ENCODE measurements around the gene HSD17B7. TPM values are rescaled to one million over a fixed set of nuclear protein-coding genes. Genes with fewer than 3 reads are reported as not detected.

The HSD17B7 gene
- total RNA-seq, 1 experiment from 2014 or later, result 9.9 TPM

DNA sequence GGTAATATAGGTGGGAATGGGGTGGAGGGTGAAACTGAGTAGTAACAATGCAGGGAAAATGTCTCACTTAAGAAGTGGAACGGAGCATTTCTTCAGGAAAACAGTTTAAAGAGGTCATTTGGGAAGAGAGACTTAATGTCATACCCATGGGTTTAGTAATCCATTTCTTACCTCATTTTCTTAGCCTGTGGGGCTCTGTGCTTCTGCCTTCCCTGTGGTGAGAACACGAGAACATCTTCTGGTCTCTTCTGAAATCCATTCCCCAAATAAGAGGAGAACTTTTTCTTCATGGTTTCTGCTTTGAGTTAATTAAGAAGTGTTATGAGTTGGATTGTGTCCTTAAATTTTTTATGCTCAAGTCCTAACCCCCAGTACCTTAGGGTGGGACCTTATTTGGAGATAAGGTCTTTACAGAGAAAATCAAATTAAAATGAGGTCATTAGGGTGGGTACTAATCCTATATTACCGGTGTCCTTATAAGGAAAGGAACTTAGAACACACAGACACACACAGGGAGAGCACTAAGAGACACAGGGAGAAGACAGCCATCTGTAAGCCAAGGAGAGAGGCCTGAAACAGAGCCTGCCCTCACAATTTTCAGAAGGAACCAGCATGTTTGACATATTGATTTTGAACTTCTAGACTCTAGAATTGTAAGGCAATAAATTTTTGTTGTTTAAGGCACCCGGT is 65.1 kb downstream of the HSD17B7 start:
- Histone ChIP-seq H3K27ac (peak overlapping the region; percentile 90), H3K9me3 (replicated peaks) (no peaks in the 10 kb centered on the region), H3K27me3 (replicated peaks) (no peaks in the 10 kb centered on the region), H3K4me3 (peak overlapping the region; percentile 3; the same call in 1 of the 2 replicates), H3K36me3 (no peaks in the 10 kb centered on the region), H3K4me1 (replicated peaks) (peaks cover 48% of the 10 kb centered on the region)
- DNase-seq (ENCODE audit: low read depth in 1 of 2, low spot score in 2 of 2), result peak in 1 of 2 experiments; percentile 67

GRCh38 chr1:162856260-162856659 is 65.8 kb downstream of the HSD17B7 start:
- peaks cover 55% of the 10 kb centered on the region for H3K4me1 ChIP-seq (replicated peaks)
- no peak overlapping the region for H3K4me3 ChIP-seq
- no peaks in the 10 kb centered on the region for H3K9me3 ChIP-seq (replicated peaks)
- peak; percentile 81 to 83 for DNase-seq (ENCODE audit: low read depth in 1 of 2, low spot score in 2 of 2)
- no peaks in the 10 kb centered on the region for H3K27me3 ChIP-seq (replicated peaks)
- no peaks in the 10 kb centered on the region for H3K36me3 ChIP-seq
- H3K27ac ChIP-seq, result peak overlapping the region; percentile 90

GRCh38 chr1:162857850-162858249 is 67.3 kb downstream of the HSD17B7 start:
- Histone ChIP-seq H3K4me1 (replicated peaks) (peaks cover 70% of the 10 kb centered on the region), H3K36me3 (no peaks in the 10 kb centered on the region), H3K4me3 (no peak overlapping the region), H3K27ac (peak overlapping the region; percentile 34; the same call in 1 of the 2 replicates), H3K27me3 (replicated peaks) (no peaks in the 10 kb centered on the region), H3K9me3 (replicated peaks) (no peaks in the 10 kb centered on the region)
- DNase-seq (ENCODE audit: low read depth in 1 of 2, low spot score in 2 of 2), result peak in 1 of 2 experiments; percentile 14

GRCh38 chr1:162859191-162859590 is 68.7 kb downstream of the HSD17B7 start:
- Histone ChIP-seq H3K4me3 (no peak overlapping the region), H3K4me1 (replicated peaks) (peaks cover 65% of the 10 kb centered on the region), H3K27ac (no peak overlapping the region), H3K27me3 (replicated peaks) (no peaks in the 10 kb centered on the region), H3K36me3 (no peaks in the 10 kb centered on the region), H3K9me3 (replicated peaks) (no peaks in the 10 kb centered on the region)
- no peak for DNase-seq (ENCODE audit: low read depth in 1 of 2, low spot score in 2 of 2)

GRCh38 chr1:162861101-162861500 is 70.6 kb downstream of the HSD17B7 start, which contains the start of gene CCDC190:
CCDC190 (minus strand) TSS chr1:162861175; CDS start chr1:162859646, 1,529 bp downstream.
- peak; percentile 50 to 58 for DNase-seq (ENCODE audit: low read depth in 1 of 2, low spot score in 2 of 2)
- Histone ChIP-seq H3K27me3 (replicated peaks) (no peaks in the 10 kb centered on the region), H3K4me1 (replicated peaks) (peaks cover 45% of the 10 kb centered on the region), H3K36me3 (no peaks in the 10 kb centered on the region), H3K9me3 (replicated peaks) (no peaks in the 10 kb centered on the region), H3K4me3 (no peak within 1 kb of the TSS), H3K27ac (peak within 1 kb of the TSS; percentile 85)

GRCh38 chr1:162861625-162862024 is 71.1 kb downstream of the HSD17B7 start:
- DNase-seq (ENCODE audit: low read depth in 1 of 2, low spot score in 2 of 2), result peak; percentile 50 to 81
- Histone ChIP-seq H3K27me3 (replicated peaks) (no peaks in the 10 kb centered on the region), H3K4me1 (replicated peaks) (peaks cover 40% of the 10 kb centered on the region), H3K36me3 (no peaks in the 10 kb centered on the region), H3K4me3 (no peak overlapping the region), H3K9me3 (replicated peaks) (no peaks in the 10 kb centered on the region), H3K27ac (peak overlapping the region; percentile 85)

Other genes with a start within 250 kb of the HSD17B7 start
- 159 and 168 TPM in 2 replicates for gene UAP1, start 229.0 kb upstream of the HSD17B7 start, total RNA-seq (2014; rRNA removed; shearing (Covaris generic))
- gene DDR2, start 158.2 kb upstream of the HSD17B7 start, total RNA-seq (2014; rRNA removed; shearing (Covaris generic)), result 52.7 and 62.8 TPM in 2 replicates
- gene CCDC190, start 70.5 kb downstream of the HSD17B7 start, total RNA-seq (2014; rRNA removed; shearing (Covaris generic)), result 2.8 and 5.5 TPM in 2 replicates

All from SJSA1 (cell line).